ENCODE measurements around the gene ZNF316. TPM values are rescaled to one million over a fixed set of nuclear protein-coding genes. Genes with fewer than 3 reads are reported as not detected.

The ZNF316 gene
- total and polyA plus RNA-seq, 3 donors from 2014 or later: 22.7 to 50.9 (median 46.6) TPM

DNA sequence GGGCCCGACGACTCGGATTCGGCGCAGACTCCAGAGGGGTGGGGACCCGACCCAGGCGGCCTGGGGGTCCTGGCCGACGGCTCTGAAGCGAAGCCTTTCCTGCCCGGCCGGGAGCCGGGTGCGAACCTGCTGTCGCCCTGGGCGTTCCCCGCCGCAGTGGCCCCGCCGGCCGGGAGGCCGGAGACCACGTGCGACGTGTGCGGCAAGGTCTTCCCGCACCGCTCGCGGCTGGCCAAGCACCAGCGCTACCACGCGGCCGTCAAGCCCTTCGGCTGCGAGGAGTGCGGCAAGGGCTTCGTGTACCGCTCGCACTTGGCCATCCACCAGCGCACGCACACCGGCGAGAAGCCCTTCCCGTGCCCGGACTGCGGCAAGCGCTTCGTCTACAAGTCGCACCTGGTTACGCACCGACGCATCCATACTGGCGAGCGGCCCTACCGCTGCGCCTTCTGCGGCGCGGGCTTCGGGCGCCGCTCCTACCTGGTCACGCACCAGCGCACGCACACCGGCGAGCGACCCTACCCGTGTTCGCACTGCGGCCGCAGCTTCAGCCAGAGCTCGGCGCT, 15.4 kb downstream of the ZNF316 start:
- DNase-seq: no peak
- intact Hi-C loops (cut with DNase I; ENCODE audit: low total_unique reads): no loop called here
- 82 to 89% methylated on average over 13 to 75 of the region's 75 CpGs for WGBS, 2 donors

DNA sequence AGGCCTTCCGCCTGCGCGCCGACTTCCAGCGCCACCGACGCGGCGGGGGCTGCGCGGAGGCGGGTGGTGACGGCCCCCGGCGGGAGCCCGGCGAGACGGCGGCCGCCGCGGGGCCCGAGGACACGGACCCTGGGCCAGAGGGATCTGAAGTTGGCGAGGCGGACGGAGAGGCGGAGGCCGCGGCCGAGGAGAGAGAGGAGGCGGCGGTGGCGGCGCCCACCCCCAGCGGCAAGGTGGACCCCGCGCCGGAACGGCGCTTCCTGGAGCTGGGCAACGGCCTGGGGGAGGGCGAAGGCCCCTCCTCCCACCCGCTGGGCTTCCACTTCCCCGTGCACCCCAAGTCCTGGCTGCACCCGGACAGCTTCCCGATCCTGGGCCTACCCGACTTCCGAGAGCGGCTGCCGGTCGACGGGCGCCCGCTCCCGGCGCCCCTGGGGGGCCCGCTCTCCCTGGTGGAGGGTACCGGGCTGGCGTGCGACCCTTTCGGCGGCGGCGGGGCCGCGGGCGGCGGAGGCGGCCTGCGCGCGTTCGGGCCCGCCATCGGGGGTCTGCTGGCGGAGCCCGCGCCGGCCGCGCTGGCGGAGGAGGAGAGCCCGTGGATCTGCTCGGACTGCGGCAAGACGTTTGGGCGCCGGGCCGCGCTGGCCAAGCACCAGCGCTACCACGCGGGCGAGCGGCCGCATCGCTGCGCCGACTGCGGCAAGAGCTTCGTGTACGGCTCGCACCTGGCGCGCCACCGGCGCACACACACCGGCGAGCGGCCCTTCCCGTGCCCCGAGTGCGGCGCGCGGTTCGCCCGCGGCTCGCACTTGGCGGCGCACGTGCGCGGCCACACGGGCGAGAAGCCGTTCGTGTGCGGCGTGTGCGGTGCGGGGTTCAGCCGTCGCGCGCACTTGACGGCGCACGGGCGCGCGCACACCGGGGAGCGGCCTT, 16.2 kb downstream of the ZNF316 start:
- peak overlapping the region; percentile 18 to 51 for H3K4me3 ChIP-seq
- intact Hi-C loops (cut with DNase I; ENCODE audit: low total_unique reads): no loop called here
- no peaks in the 10 kb centered on the region for H3K36me3 ChIP-seq (ENCODE audit: low read depth, missing control alignments)
- TF ChIP-seq, protein P1, sequence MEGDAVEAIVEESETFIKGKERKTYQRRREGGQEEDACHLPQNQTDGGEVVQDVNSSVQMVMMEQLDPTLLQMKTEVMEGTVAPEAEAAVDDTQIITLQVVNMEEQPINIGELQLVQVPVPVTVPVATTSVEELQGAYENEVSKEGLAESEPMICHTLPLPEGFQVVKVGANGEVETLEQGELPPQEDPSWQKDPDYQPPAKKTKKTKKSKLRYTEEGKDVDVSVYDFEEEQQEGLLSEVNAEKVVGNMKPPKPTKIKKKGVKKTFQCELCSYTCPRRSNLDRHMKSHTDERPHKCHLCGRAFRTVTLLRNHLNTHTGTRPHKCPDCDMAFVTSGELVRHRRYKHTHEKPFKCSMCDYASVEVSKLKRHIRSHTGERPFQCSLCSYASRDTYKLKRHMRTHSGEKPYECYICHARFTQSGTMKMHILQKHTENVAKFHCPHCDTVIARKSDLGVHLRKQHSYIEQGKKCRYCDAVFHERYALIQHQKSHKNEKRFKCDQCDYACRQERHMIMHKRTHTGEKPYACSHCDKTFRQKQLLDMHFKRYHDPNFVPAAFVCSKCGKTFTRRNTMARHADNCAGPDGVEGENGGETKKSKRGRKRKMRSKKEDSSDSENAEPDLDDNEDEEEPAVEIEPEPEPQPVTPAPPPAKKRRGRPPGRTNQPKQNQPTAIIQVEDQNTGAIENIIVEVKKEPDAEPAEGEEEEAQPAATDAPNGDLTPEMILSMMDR (IDR thresholded peaks at IDR 0.05): no peak
- TF ChIP-seq POLR2A (IDR thresholded peaks at IDR 0.05): no peak
- no peaks in the 10 kb centered on the region for H3K4me1 ChIP-seq
- no peaks in the 10 kb centered on the region for H3K9me3 ChIP-seq
- H3K27me3 ChIP-seq: no peaks in the 10 kb centered on the region
- 82 to 88% methylated on average over 90 to 123 of the region's 146 CpGs for WGBS, 2 donors
- no peak overlapping the region for H3K27ac ChIP-seq
- no peak for DNase-seq

More for the DNA sequence above, 15.4 kb downstream of the ZNF316 start:
- Histone ChIP-seq H3K9me3 (no peaks in the 10 kb centered on the region), H3K4me1 (no peaks in the 10 kb centered on the region), H3K27me3 (no peaks in the 10 kb centered on the region), H3K36me3 (ENCODE audit: low read depth, missing control alignments) (no peaks in the 10 kb centered on the region), H3K27ac (no peak overlapping the region), H3K4me3 (peak overlapping the region; percentile 18 to 26)
- TF ChIP-seq, protein P1 (IDR thresholded peaks at IDR 0.05): no peak
- no peak for TF ChIP-seq POLR2A (IDR thresholded peaks at IDR 0.05)

DNA sequence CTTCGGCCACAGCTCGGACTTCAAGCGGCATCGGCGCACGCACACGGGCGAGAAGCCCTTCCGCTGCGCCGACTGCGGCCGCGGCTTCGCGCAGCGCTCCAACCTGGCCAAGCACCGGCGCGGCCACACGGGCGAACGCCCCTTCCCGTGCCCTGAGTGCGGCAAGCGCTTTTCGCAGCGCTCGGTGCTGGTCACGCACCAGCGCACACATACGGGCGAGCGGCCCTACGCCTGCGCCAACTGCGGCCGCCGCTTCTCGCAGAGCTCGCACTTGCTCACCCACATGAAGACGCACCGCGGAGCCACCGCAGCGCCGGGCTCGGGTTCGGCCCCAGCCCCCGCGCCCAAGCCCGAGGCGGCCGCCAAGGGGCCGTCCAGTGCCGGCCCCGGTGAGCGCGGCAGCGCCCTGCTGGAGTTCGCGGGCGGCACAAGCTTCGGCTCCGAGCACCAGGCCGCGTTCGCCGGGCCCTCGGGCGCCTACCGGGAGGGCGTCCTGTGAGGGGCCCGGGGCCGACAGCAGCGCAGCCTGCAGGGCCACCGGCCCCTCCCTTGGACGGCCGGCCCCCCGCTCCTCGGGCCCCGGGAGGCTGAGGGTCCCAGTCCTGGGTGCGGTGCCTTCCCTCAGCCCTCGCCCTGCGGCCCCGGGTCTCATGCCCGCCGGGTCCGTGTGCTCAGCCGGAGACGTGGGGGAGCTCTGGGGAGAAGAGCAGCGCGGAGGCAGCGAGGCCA, 17.2 kb downstream of the ZNF316 start:
- Histone ChIP-seq H3K27me3 (no peaks in the 10 kb centered on the region), H3K4me3 (peak overlapping the region; percentile 18 to 51), H3K4me1 (no peaks in the 10 kb centered on the region), H3K9me3 (no peaks in the 10 kb centered on the region), H3K36me3 (ENCODE audit: low read depth, missing control alignments) (no peaks in the 10 kb centered on the region), H3K27ac (no peak overlapping the region)
- intact Hi-C loops (cut with DNase I; ENCODE audit: low total_unique reads): no loop called here
- no peak for DNase-seq
- TF ChIP-seq, protein P1 (IDR thresholded peaks at IDR 0.05): no peak
- TF ChIP-seq POLR2A (IDR thresholded peaks at IDR 0.05): no peak
- WGBS, 2 donors: 82 to 98% methylated on average over 25 to 91 of the region's 94 CpGs

DNA sequence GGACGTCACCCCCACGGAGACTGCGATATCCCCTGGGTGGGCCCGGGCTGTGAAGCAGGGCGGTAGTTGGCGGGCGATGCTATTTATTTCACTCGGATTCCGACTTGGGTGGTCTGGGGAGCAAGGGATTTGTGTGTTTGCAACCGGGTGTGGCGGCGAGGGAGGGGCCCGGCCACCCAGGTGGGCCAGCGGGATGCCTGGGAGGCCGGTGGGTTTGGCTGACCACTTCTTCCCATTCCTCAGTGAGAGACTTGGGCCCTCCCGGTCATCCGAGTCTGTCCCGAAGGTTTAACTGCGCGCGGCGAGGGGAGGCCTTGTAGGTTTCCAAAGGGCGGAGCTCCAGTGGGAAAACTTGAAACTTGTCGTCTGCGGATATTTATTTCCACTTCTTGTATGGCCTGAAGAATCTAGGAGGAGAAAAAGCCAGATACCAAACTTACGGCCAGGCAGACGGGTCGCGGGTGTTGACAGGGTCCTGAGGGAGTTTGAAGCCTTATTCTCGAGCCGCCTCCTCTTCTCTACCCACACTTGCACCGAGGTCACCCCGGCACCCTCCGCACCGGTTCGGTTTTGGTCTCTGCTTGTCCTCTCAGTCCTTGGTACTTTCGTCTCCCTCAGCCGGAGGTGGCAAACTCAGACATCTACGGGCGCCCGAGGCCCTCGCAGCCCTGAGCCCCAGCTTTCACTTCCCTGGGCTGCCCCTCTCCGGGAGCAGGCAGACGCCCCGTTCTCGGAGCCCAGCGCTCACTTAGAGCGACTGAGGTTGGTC, 17.9 kb downstream of the ZNF316 start:
- TF ChIP-seq POLR2A (IDR thresholded peaks at IDR 0.05): no peak
- TF ChIP-seq, protein P1 (IDR thresholded peaks at IDR 0.05): no peak
- H3K4me3 ChIP-seq: peak overlapping the region in 1 of 2 donors; percentile 51
- no peak overlapping the region for H3K27ac ChIP-seq
- no peaks in the 10 kb centered on the region for H3K9me3 ChIP-seq
- DNase-seq: no peak
- intact Hi-C loops (cut with DNase I; ENCODE audit: low total_unique reads): no loop called here
- 62 to 71% methylated on average over 28 to 48 of the region's 48 CpGs for WGBS, 2 donors
- H3K4me1 ChIP-seq: no peaks in the 10 kb centered on the region
- H3K27me3 ChIP-seq: no peaks in the 10 kb centered on the region
- no peaks in the 10 kb centered on the region for H3K36me3 ChIP-seq (ENCODE audit: low read depth, missing control alignments)
